Stomach (tissue), 9 donors: Measurements from ENCODE around the gene CDC42EP1. TPM values are rescaled to one million over a fixed set of nuclear protein-coding genes. Genes with fewer than 3 reads are reported as not detected.
"Not testable (repeated sequence)": the region's sequence is repeated elsewhere in the genome, so short reads cannot be mapped to it uniquely, and the experiment has no call there.

Experiments used
- DNase-seq, 2 donors: peaks; one replicate each; pipeline versions ENCODE4 v3.0.0 to v3.0.0-alpha.2; 2013 to 2019
- H3K27ac ChIP-seq, 5 donors: fragments of 200-600 bp in 4 of 5; sonication (generic) in 4 of 5; one replicate each; pipeline ENCODE4 v1.5.1; 2013 to 2019; ENCODE audit warnings: mild to moderate bottlenecking in 1 of 5, moderate library complexity in 1 of 5
- H3K27me3 ChIP-seq, 3 donors: fragments of 200-600 bp; sonication (generic); one replicate each; pipeline ENCODE4 v1.5.1; 2017 to 2019; ENCODE audit warnings: mixed run types in 1 of 3
- H3K36me3 ChIP-seq, 4 donors: fragments of 200-600 bp; sonication (generic); 1 replicate in 3 of 4; 2 replicates in 1 of 4; pipeline ENCODE4 v1.5.1; 2016 to 2019
- H3K4me1 ChIP-seq, 4 donors: fragments of 200-600 bp; sonication (generic); one replicate each; pipeline ENCODE4 v1.5.1; 2016 to 2019
- H3K4me3 ChIP-seq, 4 donors: fragments of 200-600 bp; sonication (generic) in 3 of 4; one replicate each; pipeline ENCODE4 v1.5.1; 2016 to 2019; ENCODE audit warnings: mild to moderate bottlenecking in 1 of 4
- H3K9me3 ChIP-seq, 4 donors: fragments of 200-600 bp; sonication (generic); one replicate each; pipeline ENCODE4 v1.5.1; 2016 to 2019
- CTCF ChIP-seq, 7 experiments: fragments of 450-650 bp in 4 of 7; fragments of 200-600 bp in 3 of 7; sonication (generic) in 3 of 7; IDR thresholded peaks; one replicate each; pipeline ENCODE4 v1.5.1; 2016 to 2019; ENCODE audit warnings: antibody characterized with exemption in 7 of 7, control low read depth in 2 of 7, mild to moderate bottlenecking in 1 of 7
- EP300 ChIP-seq: sonication (generic); formaldehyde crosslinking; IDR thresholded peaks from one replicate; pipeline ENCODE4 v1.6.1; 2017; ENCODE audit warnings: antibody characterized with exemption
- POLR2A ChIP-seq, 4 donors: fragments of 450-650 bp; IDR thresholded peaks; one replicate each; pipeline ENCODE4 v1.6.1; 2016; ENCODE audit warnings: antibody characterized with exemption in 4 of 4, control low read depth in 2 of 4, mild to moderate bottlenecking in 1 of 4, moderate library complexity in 1 of 4
- POLR2AphosphoS5 ChIP-seq, 3 donors: sonication (generic); formaldehyde crosslinking; IDR thresholded peaks; one replicate each; pipeline ENCODE4 v1.6.1; 2016; ENCODE audit warnings: antibody characterized with exemption in 3 of 3
- WGBS, 5 donors: extraction: QIAGEN DNeasy Blood & Tissue Kit in 3 of 5; methylation state at CpG; one replicate each; pipeline versions ENCODE4 v1.1.5 to v1.1.7; 2013 to 2018; 5-methylcytosine and 5-hydroxymethylcytosine counted together
- intact Hi-C: fragments of 100-400 bp; cut with DNase I; formaldehyde crosslinking; loops from one replicate; pipeline ENCODE4 v1.15.1; 2023; ENCODE audit warnings: low total_unique reads
- polyA plus RNA-seq, 3 donors: library from polyadenylated mRNA; stranded (reverse); fragments of 200-250 nt; gene quantifications; one replicate each; pipeline ENCODE4 v1.2.3, GENCODE V29; 2013
- total RNA-seq, 5 donors: library from RNA; depleted of rRNA; stranded (reverse); fragments of >200 nt; gene quantifications; one replicate each; pipeline versions ENCODE4 v1.1.0 to v1.2.3, GENCODE V29; 2014 to 2016
- donor health status: healthy with polysubstance abuse.
- donor health status: Bipolar disorder and iron deficiency.
- donor health status: healthy.

Gene CDC42EP1
- total and polyA plus RNA-seq, 8 donors, result 28.6 to 195 (median 80.1) TPM

GRCh38 chr22:37601203-37601539 lies 40.9 kb downstream of the CDC42EP1 start:
- H3K9me3 ChIP-seq, result no peaks in the 10 kb centered on the region
- no peaks in the 10 kb centered on the region for H3K36me3 ChIP-seq
- TF ChIP-seq EP300, result no peak
- TF ChIP-seq CTCF (IDR thresholded peaks at IDR 0.05), result no peak
- TF ChIP-seq POLR2AphosphoS5 (IDR thresholded peaks at IDR 0.05), result no peak
- no peak for TF ChIP-seq POLR2A (IDR thresholded peaks at IDR 0.05)
- 15 to 39% (median 23%) methylated on average over 4 of the region's 4 CpGs for WGBS, 5 donors
- H3K27ac ChIP-seq, result peak overlapping the region; percentile 43 to 79 (median 68)
- intact Hi-C loops, result no loop called here
- peaks cover 0 to 6% (median 0%) of the 10 kb centered on the region in 3 donors for H3K27me3 ChIP-seq
- no peak overlapping the region for H3K4me3 ChIP-seq
- DNase-seq, result no peak
- peaks cover 0 to 33% (median under 1%) of the 10 kb centered on the region in 4 donors for H3K4me1 ChIP-seq

- no peaks in the 10 kb centered on the region for H3K9me3 ChIP-seq
- H3K4me3 ChIP-seq, result no peak overlapping the region
- peak; percentile 79 to 93 for DNase-seq
- 21 to 41% (median 27%) methylated on average over 14 of the region's 14 CpGs for WGBS, 5 donors
- H3K27ac ChIP-seq, result peak overlapping the region; percentile 60 to 79 (median 72)
- peaks cover 0 to 6% (median 0%) of the 10 kb centered on the region in 3 donors for H3K27me3 ChIP-seq
- H3K36me3 ChIP-seq, result no peaks in the 10 kb centered on the region
- H3K4me1 ChIP-seq, result peaks cover 0 to 39% (median 7%) of the 10 kb centered on the region in 4 donors
- intact Hi-C loops, result no loop called here
- TF ChIP-seq POLR2AphosphoS5 (IDR thresholded peaks at IDR 0.05), result peak in 2 of 3 donors; percentile 10 to 53
- no peak for TF ChIP-seq EP300
These were observed 41.5 kb downstream of the CDC42EP1 start for GRCh38 chr22:37601540-37602442.

- H3K27ac ChIP-seq, result peak overlapping the region; percentile 60 to 79 (median 72)
- 88 to 95% (median 95%) methylated on average over 5 of the region's 5 CpGs for WGBS, 5 donors
These were observed 42.4 kb downstream of the CDC42EP1 start for GRCh38 chr22:37602546-37603277.

GRCh38 chr22:37604074-37604473 lies 43.8 kb downstream of the CDC42EP1 start:
- WGBS, 5 donors, result 92 to 96% (median 94%) methylated on average over 6 of the region's 6 CpGs
- TF ChIP-seq POLR2AphosphoS5 (IDR thresholded peaks at IDR 0.05) (no peak), POLR2A (IDR thresholded peaks at IDR 0.05) (no peak), EP300 (no peak), CTCF (IDR thresholded peaks at IDR 0.05) (no peak)
- intact Hi-C loops, result no loop called here
- Histone ChIP-seq H3K36me3 (no peaks in the 10 kb centered on the region), H3K9me3 (no peaks in the 10 kb centered on the region), H3K27ac (no peak overlapping the region), H3K27me3 (peaks cover 0 to 6% (median 0%) of the 10 kb centered on the region in 3 donors), H3K4me1 (peaks cover 9 to 50% (median 22%) of the 10 kb centered on the region in 4 donors), H3K4me3 (no peak overlapping the region)
- DNase-seq, result no peak

More at GRCh38 chr22:37602546-37603277, 42.4 kb downstream of the CDC42EP1 start:
- intact Hi-C loops, H3K9me3 ChIP-seq, H3K4me3 ChIP-seq, DNase-seq, H3K36me3 ChIP-seq, H3K27me3 ChIP-seq: not testable (repeated sequence)
- H3K4me1 ChIP-seq, result peaks cover 4 to 48% (median 16%) of the 10 kb centered on the region in 4 donors

- no peak for DNase-seq
- Histone ChIP-seq H3K27ac (no peak overlapping the region), H3K27me3 (peaks cover 0 to 6% (median 0%) of the 10 kb centered on the region in 3 donors), H3K4me3 (no peak overlapping the region), H3K9me3 (no peaks in the 10 kb centered on the region), H3K36me3 (no peaks in the 10 kb centered on the region), H3K4me1 (peaks cover 16 to 54% (median 30%) of the 10 kb centered on the region in 4 donors)
- intact Hi-C loops, result no loop called here
- TF ChIP-seq CTCF (IDR thresholded peaks at IDR 0.05), result no peak
- no peak for TF ChIP-seq EP300
- 59 to 72% (median 69%) methylated on average over 5 of the region's 5 CpGs for WGBS, 5 donors
These were observed 44.6 kb downstream of the CDC42EP1 start for GRCh38 chr22:37604875-37605274.
